GM18511 (cell line): ENCODE measurements around the gene B4GALNT4.
A peak's percentile ranks its signal among the peaks of the same experiment; 100 is the strongest.
"Not testable (repeated sequence)": the region's sequence is repeated elsewhere in the genome, so short reads cannot be mapped to it uniquely, and the experiment has no call there.

Experiments used
- ATAC-seq: cut with Tn5 transposase; IDR thresholded peaks from one replicate; pipeline ENCODE4 v1.9.1; 2021; ENCODE audit warnings: mild to moderate bottlenecking, moderate library complexity; ENCODE audit not compliant: unreplicated experiment

B4GALNT4 gene

DNA sequence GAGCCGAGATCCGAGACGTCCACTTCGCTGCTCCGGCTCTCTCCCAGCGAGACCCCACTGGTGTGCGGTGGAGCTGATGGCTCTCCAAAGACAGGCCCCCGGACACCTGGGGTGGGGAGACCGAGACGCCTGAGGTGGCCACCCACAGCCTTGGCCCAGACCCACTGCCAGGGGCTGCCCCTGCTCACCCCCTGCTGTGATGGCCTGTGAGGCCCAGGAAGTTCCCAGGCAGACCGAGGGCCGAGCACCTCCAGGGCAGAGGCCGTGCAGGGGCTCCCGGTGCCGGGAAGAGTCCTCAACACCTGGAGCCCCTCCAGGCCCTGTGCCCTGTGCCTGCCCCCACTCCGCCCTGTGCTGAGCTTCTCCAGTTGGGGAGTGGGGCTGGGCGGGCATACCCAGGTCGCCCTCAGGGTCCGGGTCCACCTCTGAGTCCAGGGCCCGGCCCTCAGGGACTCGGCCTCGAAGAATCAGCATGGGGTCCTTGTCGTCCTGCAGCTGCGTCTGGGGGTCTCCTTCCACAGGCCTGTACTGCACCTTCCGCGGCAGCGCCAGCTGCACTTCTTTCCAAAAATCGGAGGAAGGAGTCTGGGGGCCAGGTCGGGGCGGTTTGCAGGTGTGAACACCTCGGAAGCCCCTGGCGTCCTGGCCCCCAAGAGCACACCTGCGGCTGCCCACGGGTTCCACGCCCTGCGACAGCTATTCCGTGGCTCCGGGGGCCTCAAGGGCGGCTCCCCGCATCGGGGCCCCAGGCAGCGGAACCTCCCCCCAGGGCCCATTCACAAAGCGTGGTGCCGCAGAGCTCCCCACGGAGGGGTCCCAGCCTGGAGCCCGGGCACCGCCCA is 36.9 kb downstream of the B4GALNT4 start:
- ATAC-seq: no peak

DNA sequence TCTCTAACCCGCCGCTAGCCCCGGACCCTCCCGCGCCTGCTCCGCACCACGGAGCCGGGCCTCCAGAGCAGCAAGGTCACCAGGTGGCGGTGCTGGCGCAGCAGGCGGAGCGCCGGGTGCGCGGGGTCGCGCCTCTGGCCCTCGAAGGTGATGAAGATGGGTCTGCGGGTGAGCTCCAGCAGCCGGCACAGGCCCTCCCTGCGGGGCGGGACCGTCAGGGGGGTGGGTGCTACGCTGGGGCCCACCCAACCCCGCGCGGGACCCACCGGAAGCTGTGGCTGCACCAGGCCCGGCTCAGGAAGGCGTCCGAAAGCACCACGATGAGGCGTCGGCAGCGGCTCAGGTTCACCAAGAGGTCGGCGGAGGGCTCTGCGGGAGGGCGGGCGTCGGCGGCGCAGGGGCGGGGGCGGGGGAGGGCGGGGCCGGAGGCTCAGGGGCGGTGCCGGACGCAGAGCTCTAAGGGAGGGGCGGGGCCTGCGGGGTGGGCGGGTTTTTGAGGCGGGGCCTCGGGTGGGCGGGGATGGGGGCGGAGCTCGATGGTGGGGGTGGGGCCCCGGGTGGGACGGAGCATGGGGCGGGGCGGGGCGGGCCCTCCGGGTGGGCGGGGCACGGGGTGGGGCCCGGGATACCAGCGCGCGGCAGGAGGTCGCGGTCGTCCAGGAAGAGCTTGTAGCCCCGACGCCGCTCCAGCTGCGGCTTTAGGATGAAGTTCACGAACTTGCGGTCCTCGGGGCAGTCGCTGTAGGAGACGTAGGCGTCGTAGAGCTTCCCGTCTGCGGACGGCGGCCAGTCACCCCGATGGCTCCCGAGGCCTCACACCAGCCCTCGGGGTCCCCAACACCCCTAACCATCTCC is 37.7 kb downstream of the B4GALNT4 start:
- peak; percentile 80 for ATAC-seq

DNA sequence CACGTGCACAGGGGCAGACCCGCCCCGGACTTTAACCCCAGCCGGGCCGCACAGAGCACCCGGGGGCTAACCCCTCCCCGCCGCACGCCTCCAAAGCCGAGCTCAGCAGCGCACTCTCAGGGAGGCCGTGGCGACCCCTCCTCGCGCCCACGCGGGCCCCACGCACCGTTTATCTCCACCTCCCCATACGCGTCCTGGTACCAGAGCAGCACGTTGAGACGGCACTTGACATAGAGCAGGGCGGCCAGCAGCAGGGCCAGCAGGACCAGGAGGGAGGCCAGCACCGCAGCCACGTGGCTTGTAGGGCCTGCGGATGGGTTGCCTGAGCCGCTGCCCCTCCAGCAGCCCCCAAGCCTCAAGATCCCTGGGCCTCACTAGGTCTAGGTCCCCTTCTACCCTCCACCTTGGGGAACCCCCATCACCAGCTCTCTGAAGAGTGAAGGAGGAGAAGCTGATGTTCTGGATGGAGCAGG is 38.4 kb downstream of the B4GALNT4 start:
- ATAC-seq: peak; percentile 6

- no peak for ATAC-seq
Measured at GRCh38 chr11:408154-409007, 39.1 kb downstream of the B4GALNT4 start.

DNA sequence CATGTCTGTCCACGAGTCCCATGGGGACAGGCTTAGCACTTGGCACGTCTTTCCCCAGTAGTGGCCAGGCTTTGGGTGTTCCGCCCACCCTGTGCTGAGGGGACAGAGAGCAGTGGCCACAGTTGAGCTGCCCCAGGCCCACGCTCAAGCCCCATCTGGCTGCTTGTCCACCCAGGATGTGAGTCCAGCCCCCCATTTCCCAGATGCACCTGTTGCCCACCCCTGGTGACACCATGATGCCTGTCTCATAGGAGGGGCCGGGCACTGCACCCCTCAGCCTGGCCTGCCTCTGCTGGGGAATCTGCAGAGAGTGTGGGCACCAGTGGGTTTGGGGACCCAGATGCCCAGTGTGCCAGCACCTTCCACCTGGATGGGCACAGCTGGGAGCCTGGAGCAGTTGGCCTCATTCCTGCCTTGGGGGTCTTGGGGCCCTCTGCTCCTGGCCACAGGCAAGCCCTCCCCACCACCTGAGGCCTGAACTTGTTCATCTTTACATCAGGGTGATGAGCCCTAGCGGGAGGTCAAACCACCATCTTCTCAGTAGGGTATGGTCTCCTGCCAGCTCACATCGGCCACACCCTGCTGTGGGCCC is 39.8 kb downstream of the B4GALNT4 start:
- ATAC-seq: no peak

DNA sequence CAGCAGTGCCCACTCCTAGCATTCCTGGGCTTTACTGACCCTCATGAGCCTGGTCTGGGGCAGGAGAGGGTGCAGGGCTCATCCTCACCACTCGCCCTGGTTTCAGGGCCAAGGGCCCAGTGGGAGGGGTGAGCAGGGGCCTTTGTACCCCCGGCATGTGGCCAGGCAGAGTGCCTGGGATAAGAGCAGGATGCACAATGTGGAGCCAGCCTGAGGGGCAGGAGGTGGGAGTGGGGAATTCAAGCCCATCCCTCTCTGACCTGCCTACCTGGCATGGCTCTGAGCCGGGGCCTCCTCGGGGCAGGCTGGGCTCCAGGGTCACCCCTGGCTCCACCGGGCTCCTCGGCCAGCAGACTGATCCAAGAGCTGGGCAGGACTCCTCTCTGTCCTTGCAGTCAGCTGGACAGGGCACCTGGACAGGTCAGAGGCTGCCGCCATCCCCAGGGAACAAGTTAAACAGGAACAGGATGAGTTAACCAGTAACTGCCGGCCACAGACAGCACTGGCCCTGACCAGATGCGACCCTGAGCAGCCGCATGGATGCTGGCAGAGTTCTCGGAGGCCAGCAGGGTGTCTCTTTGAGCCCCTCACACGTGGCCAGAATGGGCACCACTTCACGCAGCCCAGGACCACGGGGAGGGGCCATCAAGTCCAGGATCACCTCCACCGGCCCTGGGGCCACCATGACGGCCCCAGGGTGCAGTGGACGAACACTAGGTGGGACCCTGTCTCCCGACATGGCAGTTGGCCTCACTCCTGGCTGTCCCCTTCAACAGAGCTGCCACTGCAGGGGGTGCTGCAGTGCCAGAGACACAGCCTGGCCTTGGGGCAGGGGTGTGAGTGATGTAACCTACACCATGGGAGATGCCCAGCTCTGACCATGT is 40.5 kb downstream of the B4GALNT4 start:
- ATAC-seq: no peak

GRCh38 chr11:410711-411110 is 41.4 kb downstream of the B4GALNT4 start:
- ATAC-seq: not testable (repeated sequence)

DNA sequence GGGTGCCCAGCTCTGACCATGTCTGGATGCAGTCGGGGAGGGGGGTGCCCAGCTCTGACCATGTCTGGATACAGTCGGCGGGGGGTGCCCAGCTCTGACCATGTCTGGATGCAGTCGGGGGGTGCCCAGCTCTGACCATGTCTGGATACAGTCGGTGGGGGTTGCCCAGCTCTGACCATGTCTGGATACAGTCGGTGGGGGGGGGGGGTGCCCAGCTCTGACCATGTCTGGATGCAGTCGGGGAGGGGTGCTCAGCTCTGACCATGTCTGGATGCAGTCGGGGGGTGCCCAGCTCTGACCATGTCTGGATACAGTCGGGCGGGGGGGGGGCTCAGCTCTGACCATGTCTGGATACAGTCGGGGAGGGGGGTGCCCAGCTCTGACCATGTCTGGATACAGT is 42.2 kb downstream of the B4GALNT4 start:
- ATAC-seq: not testable (repeated sequence)

GRCh38 chr11:412641-413119 is 43.4 kb downstream of the B4GALNT4 start:
- ATAC-seq: no peak

- no peak for ATAC-seq
Measured at GRCh38 chr11:413120-414081, 44.1 kb downstream of the B4GALNT4 start.

- no peak for ATAC-seq
Measured at GRCh38 chr11:414318-414857, 45.1 kb downstream of the B4GALNT4 start.

GRCh38 chr11:415640-416041 is 46.3 kb downstream of the B4GALNT4 start:
- no peak for ATAC-seq

DNA sequence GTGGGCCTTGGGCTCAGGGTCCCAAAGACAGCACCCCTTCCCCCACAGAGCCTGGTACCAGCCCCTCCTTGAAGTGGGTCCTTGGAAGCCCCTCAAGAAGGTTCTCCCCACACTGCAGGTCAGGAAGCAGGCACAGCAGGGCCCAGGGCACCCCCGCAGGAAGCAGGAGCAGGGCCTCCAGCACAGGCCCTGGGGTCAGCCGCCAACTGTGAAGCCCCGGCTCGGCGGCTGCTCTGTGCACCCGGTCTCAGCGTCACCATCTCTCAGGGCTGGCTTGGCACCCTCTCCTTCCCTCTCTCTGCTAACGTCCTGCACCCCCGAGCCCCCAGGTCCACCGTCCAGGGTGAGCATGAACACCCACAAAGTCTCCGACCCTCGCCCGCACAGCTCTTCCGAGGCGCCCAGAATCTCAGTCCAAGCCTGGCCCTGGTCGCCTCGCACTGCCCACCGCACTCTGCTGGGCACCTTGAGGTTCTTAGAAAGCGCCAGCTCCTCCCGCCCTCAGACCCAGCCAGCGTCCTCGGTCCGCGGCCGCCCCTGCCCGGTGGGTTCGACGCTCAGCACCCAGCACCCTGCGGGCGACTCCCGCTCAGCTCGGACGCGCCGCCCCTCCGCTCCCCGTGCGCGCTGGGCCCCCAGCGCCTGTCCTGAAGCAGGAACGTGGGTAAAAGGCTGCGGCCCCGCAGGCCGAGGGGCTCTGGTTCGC is 46.9 kb downstream of the B4GALNT4 start:
- ATAC-seq: no peak

- no peak for ATAC-seq
Measured at GRCh38 chr11:416757-417621, 47.7 kb downstream of the B4GALNT4 start.

DNA sequence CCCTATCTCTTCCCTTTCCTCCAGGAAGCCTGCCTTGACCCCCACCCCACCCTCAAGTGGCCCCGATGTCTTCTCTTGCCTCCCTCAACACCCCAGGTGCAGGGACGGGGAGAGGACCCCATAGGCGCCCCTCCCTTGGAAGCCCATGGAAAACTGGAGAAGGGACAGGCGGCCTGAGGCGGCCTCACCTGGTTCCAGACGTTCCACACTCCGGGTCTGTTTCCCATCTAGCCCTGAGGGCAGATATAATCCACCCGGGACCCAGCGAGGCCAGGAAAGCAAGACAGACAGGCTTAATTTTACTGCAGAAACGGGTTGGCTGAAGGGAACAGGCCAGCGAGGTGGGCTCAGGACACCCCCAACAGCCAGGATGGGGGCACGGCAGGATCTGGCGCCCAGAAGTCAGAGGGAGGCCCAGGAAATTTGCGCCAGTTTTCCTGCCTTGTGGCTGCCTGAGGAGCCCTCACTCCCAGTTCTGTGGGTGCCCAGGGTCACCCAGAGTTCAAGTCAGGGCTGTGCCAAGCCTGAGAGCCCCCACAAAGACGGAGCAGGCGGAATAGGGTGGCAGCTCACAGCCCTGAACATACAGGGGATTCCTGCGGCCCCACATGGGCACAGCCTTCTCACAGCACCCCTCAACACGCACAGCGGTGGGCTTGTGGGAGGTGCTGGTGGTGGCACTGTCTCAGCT is 48.5 kb downstream of the B4GALNT4 start:
- no peak for ATAC-seq
